NCI-H524 (cell line): ENCODE data around the gene BTNL9.
"Not testable (repeated sequence)": the region's sequence is repeated elsewhere in the genome, so short reads cannot be mapped to it uniquely, and the experiment has no call there.

ENCODE experiments used
- DNase-seq, 2 experiments: peaks; one replicate each; lab custom pipeline; 2025; lab: John Stamatoyannopoulos, UW

BTNL9 gene

GRCh38 chr5:181061645-181062044, 21.6 kb downstream of the BTNL9 start:
- no peak for DNase-seq

GRCh38 chr5:181062631-181063030, 22.6 kb downstream of the BTNL9 start:
- DNase-seq: no peak

- DNase-seq: no peak
These were observed 23.4 kb downstream of the BTNL9 start for GRCh38 chr5:181063514-181063913.

- no peak for DNase-seq
These were observed 24.9 kb downstream of the BTNL9 start for GRCh38 chr5:181064987-181065386.

- DNase-seq: no peak
These were observed 29.9 kb downstream of the BTNL9 start for GRCh38 chr5:181069767-181070491.

- no peak for DNase-seq
These were observed 30.5 kb downstream of the BTNL9 start for GRCh38 chr5:181070523-181070922.

GRCh38 chr5:181071257-181071656, 31.2 kb downstream of the BTNL9 start:
- no peak for DNase-seq

GRCh38 chr5:181076920-181077319, 36.9 kb downstream of the BTNL9 start:
- no peak for DNase-seq

- no peak for DNase-seq
These were observed 41.9 kb downstream of the BTNL9 start for GRCh38 chr5:181081989-181082388.

- no peak for DNase-seq
These were observed 44.6 kb downstream of the BTNL9 start for GRCh38 chr5:181084621-181085195.

GRCh38 chr5:181086026-181086883, 46.2 kb downstream of the BTNL9 start:
- no peak for DNase-seq

- DNase-seq: peak in 1 of 2 experiments; percentile 21
These were observed 46.8 kb downstream of the BTNL9 start for GRCh38 chr5:181086884-181087205.

GRCh38 chr5:181087309-181087708, 47.2 kb downstream of the BTNL9 start:
- DNase-seq: no peak

GRCh38 chr5:181088289-181088688, 48.2 kb downstream of the BTNL9 start:
- DNase-seq: no peak

- DNase-seq: no peak
These were observed 52.4 kb downstream of the BTNL9 start for GRCh38 chr5:181092428-181092827.

- not testable (repeated sequence) for DNase-seq
These were observed 55.1 kb downstream of the BTNL9 start for GRCh38 chr5:181095162-181095561.

- DNase-seq: not testable (repeated sequence)
These were observed 56.8 kb downstream of the BTNL9 start for GRCh38 chr5:181096721-181097382.

GRCh38 chr5:181097383-181097753, 57.3 kb downstream of the BTNL9 start:
- DNase-seq: not testable (repeated sequence)

- not testable (repeated sequence) for DNase-seq
These were observed 57.9 kb downstream of the BTNL9 start for GRCh38 chr5:181097759-181098491.

- DNase-seq: no peak
These were observed 58.9 kb downstream of the BTNL9 start for GRCh38 chr5:181098762-181099601.

- no peak for DNase-seq
These were observed 59.6 kb downstream of the BTNL9 start for GRCh38 chr5:181099602-181100086.
